CD14-positive monocyte (primary cell): ENCODE data around the gene SELENOI. TPM values are rescaled to one million over a fixed set of nuclear protein-coding genes. Genes with fewer than 3 reads are reported as not detected.

Source experiments
- DNase-seq, 3 donors: peaks; one replicate each; pipeline ENCODE4 v3.0.0-alpha.2; 2011 to 2022
- H2AFZ ChIP-seq: 2 replicates; pipeline ENCODE4 v1.6.0; 2012; ENCODE audit warnings: mild to moderate bottlenecking, low read depth, low read length, inconsistent platforms; ENCODE audit not compliant: insufficient read depth, poor library complexity, severe bottlenecking
- H3K27ac ChIP-seq, 2 donors: 1 replicate in 1 of 2; 2 replicates in 1 of 2; pipeline ENCODE4 v1.5.1; 2012 to 2013; ENCODE audit warnings: low read length in 2 of 2, control low read depth in 1 of 2, inconsistent platforms in 1 of 2, low read depth in 1 of 2, mild to moderate bottlenecking in 1 of 2
- H3K27me3 ChIP-seq, 2 donors: one replicate each; pipeline versions ENCODE4 v1.6.0 to v1.6.1; 2011 to 2013; ENCODE audit warnings: low read length in 2 of 2; ENCODE audit not compliant: control insufficient read depth in 2 of 2, insufficient read depth in 2 of 2
- H3K36me3 ChIP-seq, 2 donors: replicated peaks in 1 of 2; 1 replicate in 1 of 2; 2 replicates in 1 of 2; pipeline versions ENCODE4 v1.5.1 to v1.6.1; 2012 to 2013; ENCODE audit warnings: low read length in 2 of 2, control low read depth in 1 of 2, inconsistent platforms in 1 of 2, mild to moderate bottlenecking in 1 of 2; ENCODE audit not compliant: insufficient read depth in 2 of 2, control insufficient read depth in 1 of 2
- H3K4me1 ChIP-seq, 2 donors: 1 replicate in 1 of 2; 2 replicates in 1 of 2; pipeline versions ENCODE4 v1.5.1 to v1.6.1; 2012 to 2013; ENCODE audit warnings: low read length in 2 of 2, control low read depth in 1 of 2, inconsistent platforms in 1 of 2, mild to moderate bottlenecking in 1 of 2, moderate library complexity in 1 of 2; ENCODE audit not compliant: insufficient read depth in 2 of 2, control insufficient read depth in 1 of 2
- H3K4me2 ChIP-seq: replicated peaks from 2 replicates; pipeline ENCODE3; 2012; ENCODE audit warnings: low read length, moderate library complexity, mild to moderate bottlenecking; ENCODE audit not compliant: poor library complexity, severe bottlenecking; ENCODE audit errors: extremely low read depth
- H3K4me3 ChIP-seq, 3 experiments: fragments of 200-600 bp in 1 of 3; sonication (generic) in 1 of 3; replicated peaks in 1 of 3; 1 replicate in 2 of 3; 2 replicates in 1 of 3; pipeline ENCODE4 v1.5.1; 2011 to 2013; ENCODE audit warnings: low read length in 3 of 3, mild to moderate bottlenecking in 3 of 3, control low read depth in 2 of 3, low read depth in 2 of 3, inconsistent platforms in 1 of 3, moderate library complexity in 1 of 3
- H3K79me2 ChIP-seq: 2 replicates; pipeline ENCODE4 v1.6.0; 2012; ENCODE audit warnings: mild to moderate bottlenecking, control low read depth, inconsistent platforms, low read length, moderate library complexity; ENCODE audit not compliant: insufficient read depth
- H3K9ac ChIP-seq: 2 replicates; pipeline ENCODE4 v1.6.0; 2017; ENCODE audit warnings: low read length, mild to moderate bottlenecking; ENCODE audit not compliant: insufficient read depth, poor library complexity, severe bottlenecking
- H3K9me3 ChIP-seq, 2 donors: replicated peaks in 1 of 2; 1 replicate in 1 of 2; 2 replicates in 1 of 2; pipeline versions ENCODE4 v1.5.1 to v1.6.1; 2012 to 2013; ENCODE audit warnings: low read length in 2 of 2, control low read depth in 1 of 2; ENCODE audit not compliant: control insufficient read depth in 1 of 2, insufficient read depth in 1 of 2
- H4K20me1 ChIP-seq: 2 replicates; pipeline ENCODE4 v1.6.0; 2012; ENCODE audit warnings: mild to moderate bottlenecking, low read length, control low read depth, moderate library complexity; ENCODE audit not compliant: insufficient read depth
- H3K27ac Mint-ChIP-seq, 7 donors: one replicate each; pipeline ENCODE4 v1.8.0; 2020; ENCODE audit warnings: mild to moderate bottlenecking in 7 of 7, mixed read lengths in 7 of 7, moderate library complexity in 6 of 7, inconsistent platforms in 2 of 7
- H3K27me3 Mint-ChIP-seq, 3 donors: one replicate each; pipeline ENCODE4 v1.8.0; 2021 to 2022; ENCODE audit warnings: low read depth in 3 of 3, mild to moderate bottlenecking in 3 of 3, mixed read lengths in 3 of 3, moderate library complexity in 3 of 3, inconsistent platforms in 1 of 3
- H3K36me3 Mint-ChIP-seq, 2 donors: one replicate each; pipeline ENCODE4 v1.8.0; 2020; ENCODE audit warnings: mixed read lengths in 2 of 2, inconsistent platforms in 1 of 2, mild to moderate bottlenecking in 1 of 2
- H3K4me1 Mint-ChIP-seq: one replicate; pipeline ENCODE4 v1.8.0; 2020; ENCODE audit warnings: mild to moderate bottlenecking, mixed read lengths
- H3K4me3 Mint-ChIP-seq, 2 donors: one replicate each; pipeline ENCODE4 v1.8.0; 2020; ENCODE audit warnings: mild to moderate bottlenecking in 2 of 2, mixed read lengths in 2 of 2, moderate library complexity in 1 of 2
- H3K9me3 Mint-ChIP-seq, 7 donors: one replicate each; pipeline ENCODE4 v1.8.0; 2020 to 2022; ENCODE audit warnings: mixed read lengths in 7 of 7, mild to moderate bottlenecking in 6 of 7, moderate library complexity in 6 of 7, inconsistent platforms in 2 of 7
- WGBS: methylation state at CpG from one replicate; pipeline ENCODE4 v1.1.5; 2013; ENCODE audit warnings: missing lambda C conversion rate; ENCODE audit not compliant: insufficient coverage; 5-methylcytosine and 5-hydroxymethylcytosine counted together
- intact Hi-C, 2 donors: fragments of 100-400 bp; cut with micrococcal nuclease; formaldehyde crosslinking; loops; one replicate each; pipeline versions ENCODE4 v1.15.0 to v1.15.1; 2023
- polyA plus RNA-seq, 3 donors: library from polyadenylated mRNA; depleted of rRNA in 1 of 3; unstranded in 2 of 3; stranded (reverse) in 1 of 3; fragments of 300-500 nt in 2 of 3; fragments of >200 nt in 1 of 3; fragmentation: Illumina TruSeq in 2 of 3; gene quantifications; 1 replicate in 2 of 3; 2 replicates in 1 of 3; pipeline ENCODE4 v1.2.3, GENCODE V29; 2012 to 2021
- TF ChIP-seq, protein P1 (sequence below): fragments of 200-600 bp; IDR thresholded peaks from one replicate; pipeline ENCODE4 v1.8.0; 2022; ENCODE audit warnings: antibody characterized with exemption, mild to moderate bottlenecking

The SELENOI gene
- polyA plus RNA-seq, 3 donors, result 2.3 to 3.2 (median 2.5) TPM

DNA sequence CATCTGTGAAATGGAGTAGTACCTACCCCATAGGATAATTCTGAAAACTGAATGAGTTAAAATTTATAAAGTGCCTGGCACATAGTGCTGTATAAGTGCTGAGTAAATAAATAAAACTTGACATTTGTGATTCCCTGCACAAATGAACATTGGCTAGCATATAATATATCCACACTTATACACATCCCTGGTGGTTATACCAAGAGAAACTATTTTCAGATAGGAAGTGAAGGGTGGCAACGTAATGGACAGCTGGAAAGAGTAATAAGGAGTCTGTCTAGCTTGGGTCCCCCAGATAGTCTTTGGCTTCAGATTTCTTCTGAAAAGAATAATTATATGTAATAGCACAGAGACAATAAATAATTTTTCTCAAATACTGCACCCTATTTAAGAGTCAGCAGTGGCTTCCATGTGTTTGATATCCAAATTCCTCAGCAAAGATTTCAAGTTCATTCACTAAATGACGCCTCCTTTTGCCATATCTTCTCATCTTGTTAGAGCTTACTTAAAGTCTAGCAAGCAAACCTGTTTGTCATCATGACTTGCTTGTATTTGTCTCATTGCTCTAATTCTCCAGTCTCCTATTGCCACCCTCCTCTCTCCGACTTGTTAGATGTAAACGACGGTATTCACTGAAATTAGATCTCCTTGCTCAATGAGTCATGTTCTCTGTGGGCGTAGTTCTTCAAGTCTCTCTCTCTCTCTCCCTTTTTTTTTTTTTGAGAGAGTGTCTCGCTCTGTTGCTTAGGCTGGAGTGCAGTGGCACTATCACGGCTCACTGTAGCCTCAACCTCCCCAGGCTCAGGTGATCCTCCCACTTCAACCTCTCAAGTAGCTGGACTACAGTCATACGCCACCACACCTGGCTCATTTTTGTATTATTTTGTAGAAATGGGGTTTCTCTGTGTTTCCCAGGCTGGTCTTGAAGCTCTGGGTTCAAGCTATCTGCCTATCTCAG is 9.4 kb downstream of the SELENOI start:
- Mint-ChIP-seq H3K4me3 (no peak overlapping the region), H3K36me3 (peaks cover 11 to 18% of the 10 kb centered on the region in 2 donors)

DNA sequence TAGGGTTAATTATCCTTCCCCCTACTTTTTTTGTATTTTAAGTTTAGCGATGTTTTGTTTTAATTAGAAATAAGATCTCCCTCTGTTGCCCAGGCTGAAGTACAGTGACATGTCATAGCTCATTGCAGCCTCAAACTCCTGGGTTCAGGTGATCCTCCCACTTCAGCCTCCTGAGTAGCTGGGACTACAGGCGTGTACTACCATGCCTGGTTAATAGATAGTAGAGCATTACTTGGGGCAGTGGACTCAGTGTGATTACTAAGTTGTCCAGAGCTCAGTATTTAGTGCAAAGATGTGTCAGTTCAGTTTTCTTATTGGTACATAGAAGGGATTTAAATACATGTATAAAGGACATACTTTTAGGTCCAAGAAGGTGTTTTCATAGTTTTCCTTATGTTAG is 10.2 kb downstream of the SELENOI start:
- Mint-ChIP-seq H3K4me3 (no peak overlapping the region), H3K4me1 (peaks cover 3% of the 10 kb centered on the region), H3K36me3 (peaks cover 11 to 14% of the 10 kb centered on the region in 2 donors), H3K9me3 (no peaks in the 10 kb centered on the region), H3K27ac (peak overlapping the region in 3 of 7 donors; percentile 12 to 68 (median 53)), H3K27me3 (no peaks in the 10 kb centered on the region)
- Histone ChIP-seq H3K4me1 (no peaks in the 10 kb centered on the region), H4K20me1 (peaks cover 41% of the 10 kb centered on the region), H2AFZ (no peak overlapping the region), H3K27ac (no peak overlapping the region), H3K4me3 (no peak overlapping the region), H3K36me3 (peaks cover 0 to 25% of the 10 kb centered on the region in 2 donors), H3K27me3 (no peaks in the 10 kb centered on the region), H3K79me2 (peaks cover 100% of the 10 kb centered on the region), H3K4me2 (no peak overlapping the region), H3K9ac (no peak overlapping the region), H3K9me3 (no peaks in the 10 kb centered on the region)
- DNase-seq, result no peak
- WGBS, result no CpG with 5 or more reads among the region's 2 CpGs
- TF ChIP-seq, protein P1, sequence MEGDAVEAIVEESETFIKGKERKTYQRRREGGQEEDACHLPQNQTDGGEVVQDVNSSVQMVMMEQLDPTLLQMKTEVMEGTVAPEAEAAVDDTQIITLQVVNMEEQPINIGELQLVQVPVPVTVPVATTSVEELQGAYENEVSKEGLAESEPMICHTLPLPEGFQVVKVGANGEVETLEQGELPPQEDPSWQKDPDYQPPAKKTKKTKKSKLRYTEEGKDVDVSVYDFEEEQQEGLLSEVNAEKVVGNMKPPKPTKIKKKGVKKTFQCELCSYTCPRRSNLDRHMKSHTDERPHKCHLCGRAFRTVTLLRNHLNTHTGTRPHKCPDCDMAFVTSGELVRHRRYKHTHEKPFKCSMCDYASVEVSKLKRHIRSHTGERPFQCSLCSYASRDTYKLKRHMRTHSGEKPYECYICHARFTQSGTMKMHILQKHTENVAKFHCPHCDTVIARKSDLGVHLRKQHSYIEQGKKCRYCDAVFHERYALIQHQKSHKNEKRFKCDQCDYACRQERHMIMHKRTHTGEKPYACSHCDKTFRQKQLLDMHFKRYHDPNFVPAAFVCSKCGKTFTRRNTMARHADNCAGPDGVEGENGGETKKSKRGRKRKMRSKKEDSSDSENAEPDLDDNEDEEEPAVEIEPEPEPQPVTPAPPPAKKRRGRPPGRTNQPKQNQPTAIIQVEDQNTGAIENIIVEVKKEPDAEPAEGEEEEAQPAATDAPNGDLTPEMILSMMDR, result no peak
- intact Hi-C loops, result no loop called here

More for the DNA sequence above, 9.4 kb downstream of the SELENOI start:
- intact Hi-C loops, result no loop called here
- H4K20me1 ChIP-seq, result peaks cover 41% of the 10 kb centered on the region
- TF ChIP-seq, protein P1, result no peak
- H3K4me1 ChIP-seq, result no peaks in the 10 kb centered on the region
- peaks cover 100% of the 10 kb centered on the region for H3K79me2 ChIP-seq
- H3K4me1 Mint-ChIP-seq, result peaks cover 3% of the 10 kb centered on the region
- peaks cover 0 to 26% of the 10 kb centered on the region in 2 donors for H3K36me3 ChIP-seq
- 94% methylated on average over 1 of the region's 9 CpGs for WGBS
- no peaks in the 10 kb centered on the region for H3K9me3 Mint-ChIP-seq
- no peaks in the 10 kb centered on the region for H3K9me3 ChIP-seq
- no peak overlapping the region for H2AFZ ChIP-seq
- no peak for DNase-seq
- H3K27me3 ChIP-seq, result no peaks in the 10 kb centered on the region
- H3K4me3 ChIP-seq, result no peak overlapping the region
- no peak overlapping the region for H3K9ac ChIP-seq
- no peak overlapping the region for H3K4me2 ChIP-seq
- H3K27ac ChIP-seq, result no peak overlapping the region
- H3K27me3 Mint-ChIP-seq, result no peaks in the 10 kb centered on the region
- peak overlapping the region in 1 of 7 donors; percentile 12 for H3K27ac Mint-ChIP-seq
